HG02884 (cell line): ENCODE results near the gene PEX13.
"Not testable (repeated sequence)": the region's sequence is repeated elsewhere in the genome, so short reads cannot be mapped to it uniquely, and the experiment has no call there.

ENCODE experiments used
- ATAC-seq: cut with Tn5 transposase; IDR thresholded peaks from one replicate; pipeline ENCODE4 v1.9.1; 2021; ENCODE audit warnings: mild to moderate bottlenecking, moderate library complexity; ENCODE audit not compliant: unreplicated experiment

The PEX13 gene

GRCh38 chr2:61017556-61018317 is at the start of gene PEX13, which contains the start of gene PUS10:
Gene PEX13 (plus strand): TSS chr2:61017720. CDS start chr2:61017760, 40 bp downstream.
Gene PUS10 (minus strand): TSS chr2:61018255. CDS start chr2:61011890, 6,365 bp downstream.
- peak; percentile 68 for ATAC-seq

GRCh38 chr2:60972889-60973656 is 44.4 kb upstream of the PEX13 start:
- ATAC-seq: no peak

- no peak for ATAC-seq
Measured at GRCh38 chr2:60973705-60974104, 43.8 kb upstream of the PEX13 start.

GRCh38 chr2:60974652-60975051 is 42.9 kb upstream of the PEX13 start:
- ATAC-seq: no peak

- no peak for ATAC-seq
Measured at GRCh38 chr2:60976256-60976850, 41.2 kb upstream of the PEX13 start.

GRCh38 chr2:60976875-60977561 is 40.5 kb upstream of the PEX13 start:
- peak; percentile 63 for ATAC-seq

GRCh38 chr2:60977562-60977895 is 40.0 kb upstream of the PEX13 start:
- ATAC-seq: no peak

GRCh38 chr2:60979231-60979630 is 38.3 kb upstream of the PEX13 start:
- ATAC-seq: no peak

GRCh38 chr2:60980071-60980815 is 37.3 kb upstream of the PEX13 start:
- no peak for ATAC-seq

GRCh38 chr2:60982066-60982465 is 35.5 kb upstream of the PEX13 start:
- ATAC-seq: not testable (repeated sequence)

- ATAC-seq: no peak
Measured at GRCh38 chr2:60984720-60985119, 32.8 kb upstream of the PEX13 start.

- ATAC-seq: no peak
Measured at GRCh38 chr2:60987041-60987440, 30.5 kb upstream of the PEX13 start.

- ATAC-seq: not testable (repeated sequence)
Measured at GRCh38 chr2:60987656-60988055, 29.9 kb upstream of the PEX13 start.

GRCh38 chr2:60989259-60989658 is 28.3 kb upstream of the PEX13 start:
- no peak for ATAC-seq

GRCh38 chr2:60991644-60992043 is 25.9 kb upstream of the PEX13 start:
- no peak for ATAC-seq

GRCh38 chr2:60992985-60993392 is 24.5 kb upstream of the PEX13 start:
- peak; percentile 100 for ATAC-seq

GRCh38 chr2:60994131-60994530 is 23.4 kb upstream of the PEX13 start:
- ATAC-seq: no peak

- peak; percentile 50 for ATAC-seq
Measured at GRCh38 chr2:60998628-60999545, 18.6 kb upstream of the PEX13 start.

- ATAC-seq: no peak
Measured at GRCh38 chr2:61005736-61006135, 11.8 kb upstream of the PEX13 start.
